ENCODE measurements around the gene TBCA. TPM values are rescaled to one million over a fixed set of nuclear protein-coding genes. Genes with fewer than 3 reads are reported as not detected.

Gene TBCA
- total RNA-seq, 1 experiment from 2014 or later = 302 TPM

- no TSS peak for BruUV-seq (replicated peaks)
Measured at GRCh38 chr5:77774981-77775789, 954 bp downstream of the TBCA start.

GRCh38 chr5:77773734-77774280 is 2.3 kb downstream of the TBCA start:
- H3K4me1 ChIP-seq (ENCODE audit: control insufficient read depth, insufficient read depth, low read length) = peaks cover 27% of the 10 kb centered on the region
- no peak for DNase-seq (ENCODE audit: low read depth, low spot score)
- ChIA-PET POLR2A (no interaction called here), CTCF (no interaction called here)
- peaks cover 26% of the 10 kb centered on the region for H3K36me3 ChIP-seq (ENCODE audit: control insufficient read depth, insufficient read depth, low read length)
- no TSS peak for BruUV-seq (replicated peaks)
- H3K27me3 ChIP-seq (ENCODE audit: control insufficient read depth, insufficient read depth, low read length) = no peaks in the 10 kb centered on the region
- intact Hi-C loops (cut with micrococcal nuclease; ENCODE audit: unreplicated experiment) (no loop called here), in situ Hi-C loops (cut with HindIII; ENCODE audit: low pct_unique_long_range_greater_than_20kb, low sequenced_read_pairs) (no loop called here)
- no peaks in the 10 kb centered on the region for H3K9me3 ChIP-seq (ENCODE audit: control insufficient read depth, insufficient read depth, low read depth, low read length)
- H3K4me3 ChIP-seq (ENCODE audit: low read depth in 2 of 2, low read length in 2 of 2) = peak overlapping the region in 1 of 2 experiments; percentile 86; a peak in 2 of 4 replicates
- TF ChIP-seq, protein P1, sequence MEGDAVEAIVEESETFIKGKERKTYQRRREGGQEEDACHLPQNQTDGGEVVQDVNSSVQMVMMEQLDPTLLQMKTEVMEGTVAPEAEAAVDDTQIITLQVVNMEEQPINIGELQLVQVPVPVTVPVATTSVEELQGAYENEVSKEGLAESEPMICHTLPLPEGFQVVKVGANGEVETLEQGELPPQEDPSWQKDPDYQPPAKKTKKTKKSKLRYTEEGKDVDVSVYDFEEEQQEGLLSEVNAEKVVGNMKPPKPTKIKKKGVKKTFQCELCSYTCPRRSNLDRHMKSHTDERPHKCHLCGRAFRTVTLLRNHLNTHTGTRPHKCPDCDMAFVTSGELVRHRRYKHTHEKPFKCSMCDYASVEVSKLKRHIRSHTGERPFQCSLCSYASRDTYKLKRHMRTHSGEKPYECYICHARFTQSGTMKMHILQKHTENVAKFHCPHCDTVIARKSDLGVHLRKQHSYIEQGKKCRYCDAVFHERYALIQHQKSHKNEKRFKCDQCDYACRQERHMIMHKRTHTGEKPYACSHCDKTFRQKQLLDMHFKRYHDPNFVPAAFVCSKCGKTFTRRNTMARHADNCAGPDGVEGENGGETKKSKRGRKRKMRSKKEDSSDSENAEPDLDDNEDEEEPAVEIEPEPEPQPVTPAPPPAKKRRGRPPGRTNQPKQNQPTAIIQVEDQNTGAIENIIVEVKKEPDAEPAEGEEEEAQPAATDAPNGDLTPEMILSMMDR (IDR thresholded peaks at IDR 0.05) = no peak
- TF ChIP-seq POLR2AphosphoS5 (IDR thresholded peaks at IDR 0.05; ENCODE audit: low read depth, low read length) (no peak), REST (IDR thresholded peaks at IDR 0.05; ENCODE audit: insufficient read depth in 1 of 2, low read depth in 2 of 2, low read length in 1 of 2) (no peak), SIN3A (IDR thresholded peaks at IDR 0.05; ENCODE audit: borderline replicate concordance, insufficient read depth, low read depth, low read length) (no peak), TCF7L2 (IDR thresholded peaks at IDR 0.05; ENCODE audit: low read depth, low read length) (no peak)
- peak overlapping the region; percentile 9; the same call in 1 of the 2 replicates for H3K27ac ChIP-seq (ENCODE audit: low read length)
- no peak for ATAC-seq

More at GRCh38 chr5:77774981-77775789, 954 bp downstream of the TBCA start:
- POLR2A ChIA-PET = interaction anchor here (0.6 to 0.7 kb wide), 2 partner anchors 48 to 367 kb away, joined by 6 to 13 read pairs; no protein-coding TSS in a partner anchor
- peaks cover 27% of the 10 kb centered on the region for H3K4me1 ChIP-seq (ENCODE audit: control insufficient read depth, insufficient read depth, low read length)
- DNase-seq (ENCODE audit: low read depth, low spot score) = peak; percentile 10
- ATAC-seq = no peak
- H3K9me3 ChIP-seq (ENCODE audit: control insufficient read depth, insufficient read depth, low read depth, low read length) = no peaks in the 10 kb centered on the region
- H3K4me3 ChIP-seq (ENCODE audit: low read depth in 2 of 2, low read length in 2 of 2) = peak overlapping the region; percentile 69 to 86
- peak overlapping the region; percentile 95 for H3K27ac ChIP-seq (ENCODE audit: low read length)
- in situ Hi-C loops (cut with HindIII; ENCODE audit: low pct_unique_long_range_greater_than_20kb, low sequenced_read_pairs) = no loop called here
- TF ChIP-seq POLR2AphosphoS5 (IDR thresholded peaks at IDR 0.05; ENCODE audit: low read depth, low read length) (no peak), REST (IDR thresholded peaks at IDR 0.05; ENCODE audit: insufficient read depth in 1 of 2, low read depth in 2 of 2, low read length in 1 of 2) (no peak), SIN3A (IDR thresholded peaks at IDR 0.05; ENCODE audit: borderline replicate concordance, insufficient read depth, low read depth, low read length) (no peak), TCF7L2 (IDR thresholded peaks at IDR 0.05; ENCODE audit: low read depth, low read length) (no peak)
- TF ChIP-seq, protein P1 (IDR thresholded peaks at IDR 0.05) = no peak
- H3K27me3 ChIP-seq (ENCODE audit: control insufficient read depth, insufficient read depth, low read length) = no peaks in the 10 kb centered on the region
- CTCF ChIA-PET = no interaction called here
- intact Hi-C loops (cut with micrococcal nuclease; ENCODE audit: unreplicated experiment) = no loop called here
- peaks cover 19% of the 10 kb centered on the region for H3K36me3 ChIP-seq (ENCODE audit: control insufficient read depth, insufficient read depth, low read length)

Data from Panc1 (cell line).